ENCODE results near the gene APCDD1L. TPM values are rescaled to one million over a fixed set of nuclear protein-coding genes. Genes with fewer than 3 reads are reported as not detected.

Gene APCDD1L
- total and polyA plus RNA-seq, 11 donors, result 0.24 to 1.1 (median 0.60) TPM; not detected in 2

DNA sequence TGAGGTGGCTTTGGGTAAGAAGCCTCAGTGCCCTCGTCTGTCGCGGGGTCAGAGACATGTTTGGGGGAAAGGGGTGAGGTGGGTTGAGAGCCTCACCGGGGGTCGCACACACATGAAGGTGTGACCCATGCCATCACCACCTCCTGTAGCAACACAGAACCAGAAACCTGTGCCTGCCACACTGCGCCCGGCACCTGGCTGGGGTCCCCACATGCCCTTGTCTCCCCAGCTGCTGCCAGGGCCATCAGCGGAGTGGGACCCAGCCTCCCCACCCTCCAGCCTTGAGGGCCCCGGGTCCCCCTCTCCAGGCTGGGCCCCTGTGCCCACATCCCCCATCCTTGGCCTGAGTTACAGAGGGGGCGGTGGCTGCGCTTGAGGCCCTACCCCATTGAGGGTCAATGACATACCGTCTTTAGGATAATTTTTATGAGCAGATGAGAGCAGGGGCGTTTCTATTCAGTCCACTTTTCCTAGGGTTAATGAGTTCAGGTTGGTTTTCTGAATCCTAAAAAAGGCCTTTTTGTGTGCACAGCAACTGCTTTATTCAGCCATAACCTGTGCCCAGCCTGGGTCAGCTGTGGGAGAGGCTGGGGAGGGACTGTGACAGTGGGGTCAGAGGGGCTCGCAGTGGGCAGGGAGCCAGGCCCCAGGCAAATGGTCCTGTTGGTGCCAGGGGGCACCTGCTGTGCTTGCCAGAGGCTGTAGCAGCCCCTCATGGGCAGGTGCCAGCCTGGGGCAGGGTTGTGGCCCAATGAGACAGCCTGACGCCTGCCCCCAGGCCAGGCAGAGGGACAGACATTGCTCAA lies 19.4 kb downstream of the APCDD1L start:
- intact Hi-C loops (cut with DNase I), result no loop called here

DNA sequence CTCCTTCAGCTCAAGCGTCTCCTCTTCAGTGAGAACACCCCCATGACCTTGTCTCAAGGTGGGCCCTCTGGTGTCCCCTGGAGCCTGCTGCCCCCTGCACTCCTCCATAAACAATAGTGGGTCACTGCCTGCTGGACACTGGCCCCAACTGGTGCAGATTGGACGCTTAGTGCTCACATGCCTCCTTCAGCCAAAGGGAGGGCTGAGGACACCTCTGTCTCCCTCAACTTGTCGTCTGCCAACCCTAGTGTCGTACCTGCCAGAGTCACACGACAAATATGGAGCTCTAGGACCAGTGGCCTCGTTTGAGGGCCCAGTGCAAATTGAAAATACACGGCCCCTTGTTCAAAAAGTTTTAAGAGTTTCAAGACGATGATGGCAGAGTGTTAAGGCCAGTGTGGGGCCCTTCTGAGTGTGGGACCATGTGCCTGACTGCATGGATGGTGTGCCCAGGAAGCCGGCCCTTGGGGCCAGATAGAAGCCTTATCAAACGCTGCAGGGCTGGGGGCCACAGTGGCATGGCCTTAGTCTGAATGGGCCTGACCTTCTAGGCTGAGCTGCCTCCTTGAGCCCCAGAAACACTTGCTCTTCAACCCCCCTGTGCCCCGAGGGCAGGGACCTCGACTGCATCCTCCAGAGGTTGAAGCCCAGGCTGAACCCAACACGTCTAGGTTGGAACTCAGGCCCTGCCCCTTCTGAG lies 20.1 kb downstream of the APCDD1L start:
- H3K4me1 ChIP-seq, result no peaks in the 10 kb centered on the region
- TF ChIP-seq, protein P1, sequence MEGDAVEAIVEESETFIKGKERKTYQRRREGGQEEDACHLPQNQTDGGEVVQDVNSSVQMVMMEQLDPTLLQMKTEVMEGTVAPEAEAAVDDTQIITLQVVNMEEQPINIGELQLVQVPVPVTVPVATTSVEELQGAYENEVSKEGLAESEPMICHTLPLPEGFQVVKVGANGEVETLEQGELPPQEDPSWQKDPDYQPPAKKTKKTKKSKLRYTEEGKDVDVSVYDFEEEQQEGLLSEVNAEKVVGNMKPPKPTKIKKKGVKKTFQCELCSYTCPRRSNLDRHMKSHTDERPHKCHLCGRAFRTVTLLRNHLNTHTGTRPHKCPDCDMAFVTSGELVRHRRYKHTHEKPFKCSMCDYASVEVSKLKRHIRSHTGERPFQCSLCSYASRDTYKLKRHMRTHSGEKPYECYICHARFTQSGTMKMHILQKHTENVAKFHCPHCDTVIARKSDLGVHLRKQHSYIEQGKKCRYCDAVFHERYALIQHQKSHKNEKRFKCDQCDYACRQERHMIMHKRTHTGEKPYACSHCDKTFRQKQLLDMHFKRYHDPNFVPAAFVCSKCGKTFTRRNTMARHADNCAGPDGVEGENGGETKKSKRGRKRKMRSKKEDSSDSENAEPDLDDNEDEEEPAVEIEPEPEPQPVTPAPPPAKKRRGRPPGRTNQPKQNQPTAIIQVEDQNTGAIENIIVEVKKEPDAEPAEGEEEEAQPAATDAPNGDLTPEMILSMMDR (IDR thresholded peaks at IDR 0.05), result no peak
- no peaks in the 10 kb centered on the region for H3K36me3 ChIP-seq
- H3K4me3 ChIP-seq, result no peak overlapping the region
- H3K27ac ChIP-seq, result no peak overlapping the region
- DNase-seq (no peak), ATAC-seq (no peak)
- no peaks in the 10 kb centered on the region for H3K27me3 ChIP-seq
- WGBS, 4 donors, result 89 to 93% (median 91%) methylated on average over 13 of the region's 13 CpGs
- intact Hi-C loops (cut with DNase I), result no loop called here
- H3K9me3 ChIP-seq, result peaks cover 0 to 4% (median 0%) of the 10 kb centered on the region in 12 donors

More for the DNA sequence above, 19.4 kb downstream of the APCDD1L start:
- H3K9me3 ChIP-seq, result peaks cover 0 to under 1% (median 0%) of the 10 kb centered on the region in 12 donors
- H3K36me3 ChIP-seq, result no peaks in the 10 kb centered on the region
- no peaks in the 10 kb centered on the region for H3K27me3 ChIP-seq
- H3K27ac ChIP-seq, result no peak overlapping the region
- no peak overlapping the region for H3K4me3 ChIP-seq
- DNase-seq (no peak), ATAC-seq (no peak)
- 93 to 96% (median 95%) methylated on average over 12 to 15 of the region's 15 CpGs for WGBS, 4 donors
- TF ChIP-seq, protein P1 (IDR thresholded peaks at IDR 0.05), result no peak
- no peak for TF ChIP-seq POLR2A (IDR thresholded peaks at IDR 0.05)
- no peaks in the 10 kb centered on the region for H3K4me1 ChIP-seq

DNA sequence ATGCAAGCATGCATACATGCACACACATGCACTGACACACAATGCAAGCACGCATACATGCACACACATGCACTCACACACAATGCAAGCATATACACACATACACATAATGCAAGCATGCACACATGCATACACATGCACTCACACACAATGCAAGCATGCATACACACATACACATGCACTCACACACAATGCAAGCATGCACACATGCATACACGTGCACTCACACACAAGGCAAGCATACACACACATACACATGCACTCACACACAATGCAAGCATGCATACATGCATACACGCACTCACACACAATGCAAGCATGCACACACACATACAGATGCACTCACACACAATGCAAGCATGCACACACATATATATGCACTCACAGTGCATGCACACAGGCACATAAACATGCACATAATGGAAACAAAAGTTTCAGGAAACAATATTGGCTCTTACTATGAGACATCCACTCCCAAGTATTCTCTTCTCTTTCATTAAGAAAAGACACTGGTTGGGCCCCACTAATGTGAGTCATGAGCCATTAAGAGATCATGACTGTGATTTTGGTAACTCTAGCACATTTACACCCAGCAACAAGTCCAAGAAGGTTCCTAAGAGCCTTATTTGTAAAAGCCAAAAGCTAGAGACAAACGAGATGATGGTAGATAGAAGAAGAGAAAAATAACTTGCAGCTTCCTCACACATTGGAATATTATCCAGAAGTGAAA lies 22.2 kb downstream of the APCDD1L start:
- DNase-seq (no peak), ATAC-seq (no peak)
- intact Hi-C loops (cut with DNase I), result no loop called here
- H3K27ac ChIP-seq, result no peak overlapping the region
- no peaks in the 10 kb centered on the region for H3K4me1 ChIP-seq
- no peak for TF ChIP-seq POLR2A (IDR thresholded peaks at IDR 0.05)
- TF ChIP-seq, protein P1 (IDR thresholded peaks at IDR 0.05), result no peak
- H3K36me3 ChIP-seq, result no peaks in the 10 kb centered on the region
- no peaks in the 10 kb centered on the region for H3K27me3 ChIP-seq
- 77 to 86% (median 82%) methylated on average over 4 of the region's 4 CpGs for WGBS, 4 donors
- peaks cover 0 to 16% (median 0%) of the 10 kb centered on the region in 12 donors for H3K9me3 ChIP-seq
- H3K4me3 ChIP-seq, result no peak overlapping the region

Data from heart left ventricle (tissue), 16 donors.